ENCODE data around the gene CDC27.

GRCh38 chr17:47199627-47200324 is 10.7 kb upstream of the CDC27 start:
- TF ChIP-seq CTCF (optimal IDR thresholded peaks at IDR 0.05 in 1 of 3, IDR thresholded peaks at IDR 0.05 in 1 of 3, conservative IDR thresholded peaks at IDR 0.05 in 1 of 3; ENCODE audit: extremely low read depth in 1 of 3, insufficient read depth in 2 of 3, low read length in 3 of 3), result no peak
- no peak for TF ChIP-seq EZH2 (IDR thresholded peaks at IDR 0.05; ENCODE audit: low read length)

All from keratinocyte (primary cell).